WTC11 (cell line): ENCODE measurements around the gene DYNLT2B. TPM values are rescaled to one million over a fixed set of nuclear protein-coding genes. Genes with fewer than 3 reads are reported as not detected.

Source experiments
- ATAC-seq: fragments of 200-7000 bp; cut with Tn5 transposase; 2 replicates; pipeline ENCODE4 v1.10.0; 2021; ENCODE audit warnings: mild to moderate bottlenecking, moderate library complexity
- CTCF ChIA-PET: fragments of 300-600 bp; sonication (Branson Sonifier 250); formaldehyde crosslinking; loops from one replicate; lab custom pipeline; 2021; ENCODE audit warnings: antibody characterized with exemption; lab: Charles Lee
- POLR2A ChIA-PET: fragments of 350-600 bp; sonication (Branson Sonifier 250); formaldehyde crosslinking; loops from one replicate; lab custom pipeline; 2021; ENCODE audit warnings: antibody characterized with exemption; lab: Charles Lee
- DNase-seq: peaks from one replicate; pipeline ENCODE4 v3.0.0; 2021; ENCODE audit warnings: low spot score
- H3K27ac Mint-ChIP-seq: 2 replicates; pipeline ENCODE4 v1.8.0; 2021; ENCODE audit warnings: mixed read lengths
- H3K27me3 Mint-ChIP-seq: 2 replicates; pipeline ENCODE4 v1.8.0; 2021; ENCODE audit warnings: low read depth, mild to moderate bottlenecking, moderate library complexity, mixed read lengths
- H3K36me3 Mint-ChIP-seq: 2 replicates; pipeline ENCODE4 v1.8.0; 2021; ENCODE audit warnings: mixed read lengths
- H3K4me1 Mint-ChIP-seq: 2 replicates; pipeline ENCODE4 v1.8.0; 2022; ENCODE audit warnings: mixed read lengths
- H3K4me3 Mint-ChIP-seq: 2 replicates; pipeline ENCODE4 v1.8.0; 2021; ENCODE audit warnings: mild to moderate bottlenecking, moderate library complexity, mixed read lengths
- H3K9me3 Mint-ChIP-seq: 2 replicates; pipeline ENCODE4 v1.8.0; 2021; ENCODE audit warnings: mixed read lengths
- CDX4 ChIP-seq: fragments of 250-450 bp; sonication (Bioruptor Pico); IDR thresholded peaks from 2 replicates; pipeline ENCODE4 v1.9.0; 2021; ENCODE audit warnings: moderate library complexity, mild to moderate bottlenecking, inconsistent platforms, borderline replicate concordance
- FOXK1 ChIP-seq: sonication (generic); formaldehyde crosslinking; IDR thresholded peaks from 2 replicates; pipeline ENCODE4 v1.8.0; 2022; ENCODE audit warnings: mild to moderate bottlenecking, moderate library complexity, missing genetic modification reagents
- FOXP1 ChIP-seq: sonication (generic); formaldehyde crosslinking; IDR thresholded peaks from 2 replicates; pipeline ENCODE4 v1.8.0; 2022; ENCODE audit warnings: missing genetic modification reagents, mild to moderate bottlenecking, moderate library complexity, borderline replicate concordance
- GABPB1 ChIP-seq: sonication (generic); formaldehyde crosslinking; IDR thresholded peaks from 2 replicates; pipeline ENCODE4 v1.8.1; 2023; ENCODE audit warnings: mild to moderate bottlenecking, missing genetic modification reagents
- GRHL2 ChIP-seq: fragments of 250-450 bp; sonication (Bioruptor Pico); IDR thresholded peaks from 2 replicates; pipeline ENCODE4 v1.8.0; 2022; ENCODE audit warnings: mild to moderate bottlenecking, moderate library complexity; ENCODE audit not compliant: insufficient replicate concordance, severe bottlenecking
- GTF2I ChIP-seq: fragments of 250-450 bp; sonication (Bioruptor Pico); conservative IDR thresholded peaks from 2 replicates; pipeline ENCODE4 v1.4.0; 2021; ENCODE audit warnings: mild to moderate bottlenecking
- JAZF1 ChIP-seq: fragments of 250-450 bp; sonication (Bioruptor Pico); IDR thresholded peaks from 2 replicates; pipeline ENCODE4 v1.9.0; 2021; ENCODE audit warnings: moderate library complexity, mild to moderate bottlenecking, inconsistent platforms
- MAX ChIP-seq: sonication (generic); formaldehyde crosslinking; IDR thresholded peaks from 2 replicates; pipeline ENCODE4 v1.8.0; 2022; ENCODE audit warnings: mild to moderate bottlenecking, missing genetic modification reagents
- PRDM15 ChIP-seq: sonication (generic); formaldehyde crosslinking; IDR thresholded peaks from 2 replicates; pipeline ENCODE4 v1.8.0; 2022; ENCODE audit warnings: missing genetic modification reagents
- SP1 ChIP-seq: sonication (generic); formaldehyde crosslinking; conservative IDR thresholded peaks from 2 replicates; pipeline ENCODE4 v1.8.1; 2022; ENCODE audit warnings: missing genetic modification reagents
- STAT6 ChIP-seq: sonication (generic); formaldehyde crosslinking; conservative IDR thresholded peaks from 2 replicates; pipeline ENCODE4 v1.8.1; 2023; ENCODE audit warnings: mild to moderate bottlenecking, low read depth, missing genetic modification reagents, moderate library complexity
- TP53 ChIP-seq: sonication (generic); formaldehyde crosslinking; IDR thresholded peaks from 2 replicates; pipeline ENCODE4 v1.8.1; 2023; ENCODE audit warnings: mild to moderate bottlenecking, missing genetic modification reagents
- ZMAT4 ChIP-seq: fragments of 250-450 bp; sonication (Bioruptor Pico); IDR thresholded peaks from 2 replicates; pipeline ENCODE4 v1.9.0; 2021; ENCODE audit warnings: mild to moderate bottlenecking
- ZNF232 ChIP-seq: sonication (generic); formaldehyde crosslinking; IDR thresholded peaks from 2 replicates; pipeline ENCODE4 v1.8.0; 2022; ENCODE audit warnings: mild to moderate bottlenecking, missing genetic modification reagents
- ZNF263 ChIP-seq: sonication (generic); formaldehyde crosslinking; IDR thresholded peaks from 2 replicates; pipeline ENCODE4 v1.8.1; 2022; ENCODE audit warnings: low read depth, mild to moderate bottlenecking, moderate library complexity, missing genetic modification reagents
- ZNF317 ChIP-seq: sonication (generic); formaldehyde crosslinking; IDR thresholded peaks from 2 replicates; pipeline ENCODE4 v1.8.1; 2023; ENCODE audit warnings: low read depth, mild to moderate bottlenecking, moderate library complexity, missing genetic modification reagents, borderline replicate concordance
- ZNF416 ChIP-seq: fragments of 250-450 bp; sonication (Bioruptor Pico); IDR thresholded peaks from 2 replicates; pipeline ENCODE4 v1.9.0; 2021; ENCODE audit warnings: mild to moderate bottlenecking, inconsistent platforms
- ZSCAN18 ChIP-seq: fragments of 250-450 bp; sonication (Bioruptor Pico); IDR thresholded peaks from 2 replicates; pipeline ENCODE4 v2.1.2; 2022; ENCODE audit warnings: mild to moderate bottlenecking, moderate library complexity
- total RNA-seq: library from RNA; stranded (reverse); gene quantifications from 3 replicates; pipeline ENCODE4 v1.2.3, GENCODE V29; 2021

DYNLT2B gene
- total RNA-seq, 1 experiment from 2014 or later: 10.0 TPM

GRCh38 chr3:196357905-196358304 is 39.9 kb upstream of the DYNLT2B start:
- TF ChIP-seq FOXP1 (CRISPR knock-in tag): no peak
- no peak for TF ChIP-seq PRDM15 (CRISPR knock-in tag)
- no peak for TF ChIP-seq GABPB1
- no peak for TF ChIP-seq ZNF232
- no peak for TF ChIP-seq MAX (CRISPR knock-in tag)
- no peak for TF ChIP-seq GTF2I
- H3K27ac Mint-ChIP-seq: no peak overlapping the region; the same call in 1 of the 2 replicates
- no peak for ATAC-seq
- H3K9me3 Mint-ChIP-seq: no peaks in the 10 kb centered on the region
- no peak overlapping the region for H3K4me3 Mint-ChIP-seq
- no peaks in the 10 kb centered on the region for H3K27me3 Mint-ChIP-seq
- ChIA-PET POLR2A (no interaction called here), CTCF (no interaction called here)
- no peak for DNase-seq
- H3K36me3 Mint-ChIP-seq: peaks cover 73% of the 10 kb centered on the region
- no peaks in the 10 kb centered on the region for H3K4me1 Mint-ChIP-seq

GRCh38 chr3:196356556-196356955 is 38.5 kb upstream of the DYNLT2B start:
- ChIA-PET CTCF (no interaction called here), POLR2A (no interaction called here)

GRCh38 chr3:196355668-196356067 is 37.6 kb upstream of the DYNLT2B start:
- CTCF ChIA-PET: no interaction called here
- H3K27ac Mint-ChIP-seq: no peak overlapping the region
- H3K27me3 Mint-ChIP-seq: no peaks in the 10 kb centered on the region
- DNase-seq: no peak
- no peaks in the 10 kb centered on the region for H3K4me1 Mint-ChIP-seq
- POLR2A ChIA-PET: no interaction called here
- no peaks in the 10 kb centered on the region for H3K9me3 Mint-ChIP-seq
- H3K4me3 Mint-ChIP-seq: no peak overlapping the region
- ATAC-seq: no peak
- peaks cover 55% of the 10 kb centered on the region for H3K36me3 Mint-ChIP-seq
- TF ChIP-seq ZNF263: no peak
- TF ChIP-seq ZMAT4 (CRISPR knock-in tag): no peak
- no peak for TF ChIP-seq ZSCAN18
- no peak for TF ChIP-seq ZNF416
- no peak for TF ChIP-seq TP53 (CRISPR knock-in tag)
- TF ChIP-seq MAX (CRISPR knock-in tag): no peak
- no peak for TF ChIP-seq JAZF1 (CRISPR knock-in tag)
- no peak for TF ChIP-seq GABPB1
- no peak for TF ChIP-seq SP1
- no peak for TF ChIP-seq FOXK1 (CRISPR knock-in tag)
- TF ChIP-seq CDX4 (CRISPR knock-in tag): no peak

More at GRCh38 chr3:196356556-196356955, 38.5 kb upstream of the DYNLT2B start:
- ATAC-seq (no peak), DNase-seq (no peak)
- Mint-ChIP-seq H3K4me3 (no peak overlapping the region), H3K4me1 (no peaks in the 10 kb centered on the region)
- TF ChIP-seq GRHL2 (no peak), STAT6 (no peak), ZNF317 (CRISPR knock-in tag) (no peak)
- TF ChIP-seq, all 79 proteins: peak for 0
- Mint-ChIP-seq H3K27me3 (no peaks in the 10 kb centered on the region), H3K27ac (no peak overlapping the region), H3K9me3 (no peaks in the 10 kb centered on the region), H3K36me3 (peaks cover 64% of the 10 kb centered on the region)
